Keratinocyte (primary cell): ENCODE results near the gene ERC2. TPM values are rescaled to one million over a fixed set of nuclear protein-coding genes. Genes with fewer than 3 reads are reported as not detected.

Source experiments
- DNase-seq: peaks from one replicate; pipeline ENCODE4 v3.0.0-alpha.2; 2011; ENCODE audit warnings: low read depth, missing footprints, low spot score
- FAIRE-seq: peaks from 2 replicates; lab custom pipeline; 2011; peaks lifted over from hg19 to GRCh38; lab: Jason Lieb, UNC
- H2AFZ ChIP-seq: 2 replicates; pipeline ENCODE4 v1.6.0; 2012; ENCODE audit warnings: low read length, control low read depth, inconsistent platforms; ENCODE audit not compliant: control insufficient read depth
- H3K27ac ChIP-seq: 2 replicates; pipeline ENCODE4 v1.5.1; 2011; ENCODE audit warnings: low read length; ENCODE audit not compliant: control insufficient read depth, insufficient read depth
- H3K27me3 ChIP-seq: 3 replicates; pipeline ENCODE4 v1.6.0; 2011; ENCODE audit warnings: low read length; ENCODE audit not compliant: control insufficient read depth, insufficient read depth; ENCODE audit errors: extremely low read depth
- H3K36me3 ChIP-seq, 2 experiments: 2 replicates in 1 of 2; 3 replicates in 1 of 2; pipeline ENCODE4 v1.5.1; 2011; ENCODE audit warnings: low read length in 2 of 2, mild to moderate bottlenecking in 1 of 2; ENCODE audit not compliant: control insufficient read depth in 2 of 2, insufficient read depth in 2 of 2; ENCODE audit errors: extremely low read depth in 1 of 2
- H3K4me1 ChIP-seq: 3 replicates; pipeline ENCODE4 v1.5.1; 2011; ENCODE audit warnings: low read length; ENCODE audit not compliant: control insufficient read depth, insufficient read depth; ENCODE audit errors: extremely low read depth
- H3K4me2 ChIP-seq: 3 replicates; pipeline ENCODE4 v1.6.0; 2011; ENCODE audit warnings: low read depth, low read length; ENCODE audit not compliant: control insufficient read depth, insufficient read depth; ENCODE audit errors: extremely low read depth
- H3K4me3 ChIP-seq, 3 experiments: fragments of 200-600 bp in 1 of 3; sonication (generic) in 1 of 3; 2 replicates in 2 of 3; 3 replicates in 1 of 3; pipeline ENCODE4 v1.5.1; 2011 to 2016; ENCODE audit warnings: low read length in 3 of 3, mild to moderate bottlenecking in 3 of 3, control low read depth in 2 of 3, inconsistent platforms in 1 of 3, low read depth in 1 of 3, mixed read lengths in 1 of 3, mixed run types in 1 of 3, moderate library complexity in 1 of 3; ENCODE audit not compliant: control insufficient read depth in 2 of 3, insufficient read depth in 2 of 3; ENCODE audit errors: extremely low read depth in 1 of 3
- H3K79me2 ChIP-seq: 2 replicates; pipeline ENCODE4 v1.6.0; 2012; ENCODE audit warnings: low read length; ENCODE audit not compliant: control insufficient read depth, insufficient read depth
- H3K9ac ChIP-seq: 3 replicates; pipeline ENCODE4 v1.6.0; 2011; ENCODE audit warnings: low read length; ENCODE audit not compliant: control insufficient read depth, insufficient read depth; ENCODE audit errors: extremely low read depth
- H3K9me1 ChIP-seq: 3 replicates; pipeline ENCODE4 v1.6.0; 2011; ENCODE audit warnings: low read length; ENCODE audit not compliant: control insufficient read depth, insufficient read depth; ENCODE audit errors: extremely low read depth
- H3K9me3 ChIP-seq: 2 replicates; pipeline ENCODE4 v1.5.1; 2012; ENCODE audit warnings: low read depth, low read length; ENCODE audit not compliant: control insufficient read depth
- H4K20me1 ChIP-seq: 3 replicates; pipeline ENCODE4 v1.6.0; 2011; ENCODE audit warnings: low read length; ENCODE audit not compliant: control insufficient read depth, insufficient read depth; ENCODE audit errors: extremely low read depth
- CTCF ChIP-seq, 3 experiments: IDR thresholded peaks in 1 of 3; conservative IDR thresholded peaks in 1 of 3; optimal IDR thresholded peaks in 1 of 3; 2 replicates in 2 of 3; 3 replicates in 1 of 3; pipeline versions ENCODE3 to v1.5.1; 2011; ENCODE audit warnings: low read length in 3 of 3, mild to moderate bottlenecking in 3 of 3, moderate library complexity in 2 of 3, control low read depth in 1 of 3, inconsistent platforms in 1 of 3; ENCODE audit not compliant: insufficient read depth in 2 of 3; ENCODE audit errors: extremely low read depth in 1 of 3
- EZH2 ChIP-seq: IDR thresholded peaks from one replicate; pipeline ENCODE4 v1.6.1; 2012; ENCODE audit warnings: inconsistent platforms, mild to moderate bottlenecking, low read length, moderate library complexity
- dilution Hi-C: fragments of 300-500 bp; cut with MboI; formaldehyde crosslinking; loops from one replicate; pipeline ENCODE4 v1.7.0; 2020; ENCODE audit warnings: low sequenced_read_pairs; ENCODE audit not compliant: extremely low pct_ligation_motif_present
- polyA plus RNA-seq, 5 experiments: library from polyadenylated mRNA; depleted of rRNA in 3 of 5; stranded (reverse) in 3 of 5; stranded (forward) in 1 of 5; unstranded in 1 of 5; fragments of >200 nt; gene quantifications; 1 replicate in 1 of 5; 2 replicates in 3 of 5; 3 replicates in 1 of 5; pipeline versions ENCODE4 v1.2.1 to v1.2.3, GENCODE V29; 2011 to 2012; ENCODE audit warnings: missing spikeins in 2 of 5, low read depth in 1 of 5, low replicate concordance in 1 of 5

Gene ERC2
- polyA plus RNA-seq, 1 donor (not counting 4 experiments of a cell fraction or from before 2014, with no cell fraction given), result 0.08 TPM

DNA sequence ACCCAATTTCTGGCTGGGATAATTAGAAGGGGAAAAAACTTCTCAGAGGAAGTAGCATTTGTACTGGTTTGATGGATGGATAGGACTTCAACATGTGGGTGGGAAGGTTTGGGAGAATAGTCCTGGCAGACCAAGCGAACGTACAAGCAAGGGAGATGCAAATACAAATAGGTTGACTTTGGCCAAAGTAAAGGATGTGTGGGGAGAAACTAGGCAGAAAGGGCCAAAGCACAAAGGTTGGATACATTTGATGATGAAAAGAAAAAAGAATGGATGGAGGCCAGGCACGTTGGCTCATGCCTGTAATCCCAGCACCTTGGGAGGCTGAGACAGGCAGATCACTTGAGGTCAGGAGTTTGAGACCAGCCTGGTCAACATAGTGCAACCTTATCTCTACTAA lies 63.4 kb downstream of the ERC2 start:
- Histone ChIP-seq H4K20me1 (no peaks in the 10 kb centered on the region), H3K4me3 (no peak overlapping the region), H3K9me3 (no peaks in the 10 kb centered on the region), H3K4me2 (no peak overlapping the region), H3K27ac (no peak overlapping the region), H3K36me3 (no peaks in the 10 kb centered on the region), H3K9ac (no peak overlapping the region), H2AFZ (no peak overlapping the region), H3K79me2 (no peaks in the 10 kb centered on the region), H3K27me3 (no peaks in the 10 kb centered on the region), H3K4me1 (no peaks in the 10 kb centered on the region), H3K9me1 (no peaks in the 10 kb centered on the region)
- no peak for FAIRE-seq
- dilution Hi-C loops, result no loop called here
- TF ChIP-seq EZH2, result no peak
- TF ChIP-seq CTCF (optimal IDR thresholded peaks at IDR 0.05 in 1 of 3, IDR thresholded peaks at IDR 0.05 in 1 of 3, conservative IDR thresholded peaks at IDR 0.05 in 1 of 3; ENCODE audit: extremely low read depth in 1 of 3, insufficient read depth in 2 of 3, low read length in 3 of 3), result no peak
- DNase-seq, result no peak

DNA sequence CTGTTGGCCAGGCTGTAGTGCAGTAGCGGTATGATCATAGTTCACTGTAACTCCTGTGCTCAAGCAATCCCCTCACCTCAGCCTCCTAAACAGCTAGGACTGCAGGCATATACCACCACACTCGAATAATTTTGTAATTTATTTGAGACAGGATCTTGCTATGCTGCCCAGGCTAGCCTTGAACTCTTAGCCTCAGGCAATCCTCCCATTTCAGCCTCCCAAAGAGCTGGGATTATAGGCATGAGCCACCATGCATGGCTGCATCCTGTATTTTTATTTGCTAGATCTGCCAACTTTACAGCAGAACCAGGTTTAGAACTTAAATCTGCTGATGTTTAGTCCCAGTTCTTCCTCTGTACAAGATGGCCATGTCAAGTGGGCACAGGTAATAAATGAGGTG lies 69.6 kb downstream of the ERC2 start:
- dilution Hi-C loops, result no loop called here
- Histone ChIP-seq H3K4me3 (no peak overlapping the region), H3K9me3 (no peaks in the 10 kb centered on the region), H3K4me2 (no peak overlapping the region), H4K20me1 (no peaks in the 10 kb centered on the region), H3K27ac (no peak overlapping the region), H3K36me3 (no peaks in the 10 kb centered on the region), H3K27me3 (no peaks in the 10 kb centered on the region), H3K9me1 (no peaks in the 10 kb centered on the region), H3K9ac (no peak overlapping the region), H3K4me1 (no peaks in the 10 kb centered on the region), H2AFZ (no peak overlapping the region), H3K79me2 (no peaks in the 10 kb centered on the region)
- no peak for TF ChIP-seq EZH2
- TF ChIP-seq CTCF (optimal IDR thresholded peaks at IDR 0.05 in 1 of 3, IDR thresholded peaks at IDR 0.05 in 1 of 3, conservative IDR thresholded peaks at IDR 0.05 in 1 of 3; ENCODE audit: extremely low read depth in 1 of 3, insufficient read depth in 2 of 3, low read length in 3 of 3), result no peak
- DNase-seq (no peak), FAIRE-seq (no peak)
